NB4 (cell line): ENCODE data around the gene CUEDC1.

Experiments
- CTCF ChIP-seq: IDR thresholded peaks from one replicate; pipeline ENCODE4 v1.5.1; 2012; ENCODE audit warnings: low read depth, low read length
- MYC ChIP-seq: IDR thresholded peaks from 2 replicates; pipeline ENCODE4 v1.6.1; 2011; ENCODE audit warnings: low read depth, low read length
- POLR2A ChIP-seq: IDR thresholded peaks from 2 replicates; pipeline ENCODE4 v1.6.1; 2011; ENCODE audit warnings: mild to moderate bottlenecking; ENCODE audit not compliant: insufficient read length; ENCODE audit errors: extremely low read depth
- TF ChIP-seq, protein P1 (sequence below): IDR thresholded peaks from 2 replicates; pipeline ENCODE4 v1.6.1; 2011; ENCODE audit warnings: low read depth, low read length

- TF ChIP-seq CTCF (no peak), MYC (no peak), POLR2A (no peak)
- TF ChIP-seq, protein P1, sequence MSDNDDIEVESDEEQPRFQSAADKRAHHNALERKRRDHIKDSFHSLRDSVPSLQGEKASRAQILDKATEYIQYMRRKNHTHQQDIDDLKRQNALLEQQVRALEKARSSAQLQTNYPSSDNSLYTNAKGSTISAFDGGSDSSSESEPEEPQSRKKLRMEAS = no peak
These were observed 34.8 kb upstream of the CUEDC1 start for GRCh38 chr17:57990037-57990436.
